HG03103 (cell line): ENCODE measurements around the gene CSF1R.

ENCODE experiments used
- ATAC-seq: cut with Tn5 transposase; IDR thresholded peaks from one replicate; pipeline ENCODE4 v1.9.1; 2021; ENCODE audit warnings: low read depth; ENCODE audit not compliant: unreplicated experiment

CSF1R gene

DNA sequence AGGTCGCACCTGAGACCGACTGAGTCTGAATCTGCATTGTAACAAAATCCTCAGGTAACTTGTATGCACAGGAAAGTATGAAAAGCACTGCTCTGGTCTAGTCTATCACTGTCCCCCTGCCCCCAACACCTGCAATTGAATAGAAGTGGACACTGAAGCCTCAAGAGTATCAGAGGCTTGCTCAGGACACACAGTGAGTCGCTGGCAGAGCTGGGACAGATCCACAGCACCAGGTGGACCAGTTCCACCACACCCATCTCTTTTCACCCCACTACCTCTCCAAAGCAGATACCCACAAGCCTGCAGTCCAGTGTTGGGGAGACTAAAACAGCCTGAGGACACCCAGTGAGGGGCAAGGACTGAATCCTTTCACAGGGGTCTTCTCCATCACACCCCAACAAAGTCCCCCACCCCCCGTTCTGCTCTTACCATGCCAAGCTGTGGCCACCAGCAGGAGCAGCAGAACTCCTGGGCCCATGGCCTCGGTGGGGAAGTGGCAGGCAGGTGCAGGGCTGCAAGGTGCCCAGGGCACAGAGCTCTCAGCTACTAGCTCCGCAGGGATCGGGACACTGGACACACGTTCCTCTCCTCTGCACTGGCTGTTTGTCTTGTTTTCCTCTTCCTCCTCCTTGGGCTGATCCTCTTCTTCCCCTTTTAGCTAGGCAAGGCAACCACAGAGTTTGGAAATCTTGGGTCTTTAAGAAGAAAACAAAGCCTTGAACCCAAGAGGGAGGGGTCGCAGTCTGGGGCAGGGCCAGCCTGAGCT, at the start of gene CSF1R:
Gene CSF1R, minus strand, starts transcription at position 605 of the 766 bp plus-strand sequence. Its CDS starts 127 bp downstream, at position 478.
- ATAC-seq = no peak

DNA sequence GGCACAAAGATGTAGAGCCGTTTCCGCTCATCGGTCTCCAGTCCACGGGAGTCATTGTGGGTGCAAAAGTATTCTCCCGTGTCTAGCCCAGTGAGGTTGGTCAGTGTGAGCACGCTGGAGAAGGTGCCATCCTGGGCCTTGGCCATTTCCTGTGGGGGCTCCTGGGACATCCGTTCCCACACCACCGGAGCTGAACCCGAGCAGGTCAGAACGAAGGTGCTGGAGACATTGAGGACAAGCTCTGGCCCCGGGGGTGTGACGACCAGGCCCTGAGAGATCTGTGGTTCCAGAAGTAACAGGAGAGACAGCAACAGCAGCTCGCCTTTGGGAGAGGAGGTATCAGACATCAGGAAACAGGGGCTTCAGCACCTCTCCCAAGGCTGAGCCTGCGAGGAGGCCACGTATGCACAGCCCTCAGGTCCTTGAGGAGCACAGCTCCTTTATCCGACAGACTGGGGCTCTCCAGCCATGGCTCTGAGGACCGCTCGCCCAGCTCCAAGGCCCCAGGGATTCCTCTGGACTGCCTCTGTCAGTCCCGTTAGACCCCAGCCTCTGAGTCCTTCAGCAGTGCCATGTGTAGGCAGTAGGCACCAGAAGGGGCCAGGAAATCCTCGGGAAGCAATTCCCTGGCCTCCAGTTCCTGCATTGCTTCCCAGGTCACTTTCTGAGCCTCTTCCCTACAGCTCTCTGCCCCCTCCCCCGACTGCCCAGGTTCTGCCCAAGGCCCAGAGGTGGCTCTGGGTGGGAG, 49.4 kb upstream of the CSF1R start:
- no peak for ATAC-seq

DNA sequence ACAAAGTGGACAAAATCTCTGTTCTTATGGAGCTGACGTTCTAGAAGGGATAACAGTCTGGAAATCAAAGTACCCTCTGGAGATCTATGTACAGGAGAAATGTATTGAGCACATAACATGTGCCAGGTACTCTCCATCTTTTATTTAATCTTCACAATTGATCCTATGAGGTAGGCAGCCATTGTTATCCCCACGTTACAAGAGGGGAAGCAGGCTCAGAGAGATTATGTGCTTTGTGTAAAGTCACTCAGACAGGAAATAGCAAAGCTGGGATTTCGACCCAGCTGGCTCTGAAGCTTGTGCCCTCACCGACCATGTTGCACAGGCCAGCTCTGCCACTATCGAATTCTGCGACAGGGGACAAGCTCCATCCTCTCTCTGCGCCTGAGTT, 47.8 kb upstream of the CSF1R start:
- ATAC-seq = no peak

- ATAC-seq = no peak
Measured at GRCh38 chr5:150133581-150134197, 47.3 kb upstream of the CSF1R start.

DNA sequence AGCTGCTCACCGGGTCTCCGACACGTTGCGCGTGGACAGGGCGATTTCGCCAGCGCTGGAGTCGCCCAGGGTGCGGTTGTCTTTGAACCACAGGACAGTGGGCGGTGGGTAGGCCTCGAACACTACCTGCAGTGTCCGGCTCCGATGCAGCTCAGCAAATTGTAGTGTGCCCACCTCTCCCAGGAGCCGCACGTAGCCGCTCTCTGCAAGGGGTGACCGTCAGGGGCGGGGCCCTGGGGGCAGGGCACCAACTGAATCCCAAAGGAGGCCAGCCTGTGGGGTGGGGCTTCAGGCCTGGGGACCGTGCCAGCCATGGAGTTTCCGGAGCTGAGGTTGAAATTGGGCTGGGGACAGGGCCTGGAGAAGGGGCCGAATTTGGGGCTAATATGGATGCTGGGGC, 46.4 kb upstream of the CSF1R start:
- no peak for ATAC-seq

GRCh38 chr5:150131978-150132694, 45.8 kb upstream of the CSF1R start:
- ATAC-seq = no peak

- ATAC-seq = no peak
Measured at GRCh38 chr5:150131461-150131860, 45.1 kb upstream of the CSF1R start.

DNA sequence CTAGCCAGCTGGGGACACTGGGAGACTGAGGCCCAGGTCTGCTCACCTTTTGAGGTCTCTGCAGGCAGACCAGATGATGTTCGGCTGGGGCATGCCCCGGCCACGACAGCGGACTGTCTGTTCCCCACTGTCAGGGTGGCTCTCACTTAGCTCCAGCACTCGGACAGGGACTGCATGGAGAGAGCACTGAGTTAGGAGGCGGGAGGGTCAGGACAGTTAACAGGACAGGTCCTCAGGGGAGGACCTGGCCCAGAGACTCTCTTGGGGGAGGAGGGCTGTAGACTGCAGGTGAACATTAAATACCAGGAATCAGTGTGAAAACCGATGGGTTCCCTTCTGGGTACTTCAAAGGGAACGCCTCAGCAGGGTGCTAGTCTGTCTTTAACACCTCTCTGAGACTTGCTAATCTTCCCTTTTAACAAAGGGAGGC, 44.2 kb upstream of the CSF1R start:
- no peak for ATAC-seq

DNA sequence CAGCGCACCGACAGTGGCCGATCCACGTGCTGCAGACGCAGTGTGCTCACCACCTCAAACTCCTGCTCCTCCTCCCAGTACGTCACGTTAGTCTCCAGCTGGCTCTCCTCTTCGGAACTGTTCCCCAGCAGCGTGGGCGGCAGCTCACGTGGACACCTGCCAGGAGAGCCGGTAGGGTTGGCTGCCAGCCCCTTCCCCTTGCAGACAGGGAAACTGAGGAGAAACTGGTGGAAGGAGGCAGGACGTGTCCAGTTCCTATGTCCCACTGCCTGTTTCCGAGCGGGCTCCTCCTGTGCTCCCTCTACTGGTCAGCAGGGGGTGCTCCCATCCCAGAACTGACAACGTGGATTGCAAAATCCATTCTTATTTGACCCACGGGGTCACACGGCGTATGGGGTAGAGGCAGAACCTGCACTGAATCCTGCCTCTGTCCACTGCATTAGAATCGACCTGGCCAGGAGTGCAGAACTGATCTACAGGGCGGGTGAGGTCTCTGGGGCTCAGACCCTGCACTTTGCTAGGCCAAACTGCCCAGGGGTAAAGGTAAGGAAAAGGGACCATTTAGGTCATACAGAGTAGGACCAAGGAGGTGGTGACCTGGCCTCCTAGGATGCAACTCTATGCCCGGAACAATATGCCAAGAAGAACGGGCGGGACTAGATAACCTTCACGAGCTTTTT, 43.6 kb upstream of the CSF1R start:
- no peak for ATAC-seq

GRCh38 chr5:150129454-150129812, 43.1 kb upstream of the CSF1R start:
- no peak for ATAC-seq

- no peak for ATAC-seq
Measured at GRCh38 chr5:150126921-150127265, 40.5 kb upstream of the CSF1R start.

DNA sequence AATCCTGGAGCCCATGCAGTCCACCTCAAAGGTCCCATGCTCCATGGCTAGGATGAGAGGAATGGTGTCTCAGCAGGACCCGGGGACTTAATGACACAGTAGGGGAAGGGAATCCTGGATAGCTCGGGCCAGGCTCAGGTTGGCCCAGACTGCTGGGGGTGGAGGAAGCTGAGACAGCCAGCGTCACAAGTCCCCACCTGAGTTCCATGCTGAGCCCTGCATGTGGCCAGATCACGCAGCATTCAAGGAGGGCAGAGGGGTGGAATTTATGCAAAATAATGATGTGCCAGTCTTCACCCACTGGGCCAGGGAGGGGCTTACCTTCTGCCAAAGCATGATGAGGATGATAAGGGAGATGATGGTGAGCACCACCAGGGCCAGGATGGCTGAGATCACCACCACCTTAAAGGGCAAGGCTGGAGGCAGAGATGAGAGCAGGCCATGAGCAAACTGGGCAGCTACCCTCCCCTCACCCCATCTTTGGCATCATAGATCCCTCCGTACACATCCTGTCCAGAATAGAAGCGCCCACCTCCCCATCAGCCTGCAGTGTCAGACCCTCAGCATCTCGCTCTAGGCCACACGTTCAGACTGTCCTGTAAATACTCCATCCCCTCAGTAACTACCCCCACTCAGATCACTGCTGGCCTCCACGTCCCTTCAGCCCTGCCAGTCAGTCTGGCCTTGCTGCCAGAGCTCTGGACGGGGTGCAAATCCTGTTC, 40.0 kb upstream of the CSF1R start:
- no peak for ATAC-seq

GRCh38 chr5:150125334-150125733, 39.0 kb upstream of the CSF1R start:
- no peak for ATAC-seq

DNA sequence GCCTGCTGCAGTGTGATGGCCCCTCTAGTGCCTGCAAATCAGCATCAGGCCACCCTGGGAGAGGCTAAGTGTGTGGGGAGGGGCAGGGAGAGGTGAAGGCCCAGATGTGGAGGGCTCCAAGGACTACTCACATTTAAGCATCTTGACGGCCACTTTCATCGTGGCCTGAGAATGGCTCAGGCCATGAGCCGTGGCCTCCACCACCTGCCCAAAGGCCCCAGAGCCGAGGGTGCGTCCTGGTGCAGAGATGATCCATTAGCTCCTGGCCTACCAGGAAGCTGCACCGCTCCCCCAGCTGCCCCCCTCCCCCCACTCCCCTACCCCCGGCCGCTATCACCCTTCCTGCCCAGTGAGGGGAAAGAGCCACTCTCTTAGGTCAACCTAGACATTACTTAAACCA, 38.2 kb upstream of the CSF1R start:
- no peak for ATAC-seq

GRCh38 chr5:150124111-150124557, 37.8 kb upstream of the CSF1R start:
- no peak for ATAC-seq

DNA sequence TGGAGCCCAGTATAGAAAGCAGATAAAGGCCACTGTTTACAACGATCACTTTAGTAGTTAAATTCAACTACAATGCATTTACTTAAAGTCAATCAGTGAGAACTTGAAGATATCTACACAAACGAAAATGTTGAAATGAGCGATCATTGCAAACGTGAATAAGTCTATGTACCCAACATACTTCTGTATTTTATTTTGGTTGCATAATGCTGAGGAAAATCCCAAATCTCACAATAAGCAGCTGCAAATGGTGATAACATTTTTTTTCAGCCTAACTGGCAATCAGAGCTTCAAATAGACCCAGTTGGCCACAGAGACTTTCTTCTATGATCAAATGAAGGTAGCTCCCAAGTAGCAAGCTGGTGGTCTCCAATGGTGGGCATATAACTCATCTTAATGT, 37.2 kb upstream of the CSF1R start:
- ATAC-seq = no peak

DNA sequence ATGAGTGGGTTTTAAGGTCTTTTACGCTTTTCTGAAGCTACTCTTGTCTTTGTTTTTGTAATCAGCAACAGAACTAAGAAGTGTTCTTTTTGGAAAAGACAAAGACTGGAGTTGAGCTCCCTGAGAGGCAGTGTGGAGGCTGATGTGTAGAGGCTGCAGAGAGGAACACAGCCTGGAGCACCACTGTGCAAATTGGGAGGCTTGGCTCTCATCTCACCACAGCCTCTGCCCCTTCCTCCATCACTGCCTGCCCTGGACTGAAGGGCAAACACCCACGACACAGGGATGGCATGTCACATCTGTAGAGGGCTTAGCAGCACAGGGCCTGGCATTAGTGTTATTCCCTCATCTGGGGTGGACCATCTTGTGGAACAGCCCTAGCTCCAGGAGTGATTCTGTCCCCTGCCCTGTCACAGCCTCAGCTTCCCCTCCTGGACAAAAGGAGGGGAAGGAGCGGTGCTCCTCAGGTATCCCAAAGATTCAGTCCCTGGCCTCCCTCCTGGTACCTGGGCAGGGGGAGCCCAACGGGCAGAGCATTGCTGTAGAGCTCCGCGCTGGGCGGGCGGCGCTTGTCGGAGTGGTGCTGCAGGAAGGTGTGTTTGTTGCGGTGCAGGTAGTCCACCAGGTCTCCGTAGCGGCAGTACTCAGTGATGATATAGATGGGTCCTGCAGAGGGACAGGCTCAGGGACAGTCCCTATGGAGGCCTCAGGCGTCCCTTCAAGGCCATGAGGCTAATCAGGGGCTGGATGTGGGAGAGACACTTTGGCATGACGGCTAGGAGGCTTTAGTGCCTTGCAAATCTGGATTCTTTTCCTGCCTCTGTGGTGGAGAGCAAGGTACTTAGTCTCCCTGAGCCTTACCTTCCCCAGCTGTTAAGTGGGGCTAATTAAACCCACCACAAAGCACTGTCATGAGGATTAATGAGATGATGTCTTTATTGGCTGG, 36.5 kb upstream of the CSF1R start:
- no peak for ATAC-seq

DNA sequence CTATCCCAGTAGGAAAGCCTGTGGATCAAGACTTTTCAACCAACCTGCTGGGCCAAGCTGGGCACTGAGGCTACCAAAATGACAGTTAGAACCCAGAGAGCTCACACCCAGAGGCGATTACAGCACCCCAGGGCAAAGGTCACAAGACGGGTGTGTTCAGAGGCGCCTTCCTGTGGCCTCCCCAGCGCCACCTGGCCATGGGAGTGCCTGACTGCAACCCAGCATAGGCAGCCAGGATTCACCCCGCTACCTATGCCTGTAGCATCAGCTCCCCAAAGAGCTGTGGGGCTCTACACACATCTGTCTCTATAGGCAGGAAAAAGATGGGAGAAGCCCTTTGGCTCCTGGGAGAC, 35.8 kb upstream of the CSF1R start:
- ATAC-seq = peak; percentile 75
